Activated T-cell treated with anti-CD3 and anti-CD28 coated beads for 4 hours (primary cell): Measurements from ENCODE around the gene FANCC.

ENCODE experiments used
- DNase-seq: peaks from one replicate; pipeline ENCODE4 v3.0.0-alpha.2; 2020

The FANCC gene

DNA sequence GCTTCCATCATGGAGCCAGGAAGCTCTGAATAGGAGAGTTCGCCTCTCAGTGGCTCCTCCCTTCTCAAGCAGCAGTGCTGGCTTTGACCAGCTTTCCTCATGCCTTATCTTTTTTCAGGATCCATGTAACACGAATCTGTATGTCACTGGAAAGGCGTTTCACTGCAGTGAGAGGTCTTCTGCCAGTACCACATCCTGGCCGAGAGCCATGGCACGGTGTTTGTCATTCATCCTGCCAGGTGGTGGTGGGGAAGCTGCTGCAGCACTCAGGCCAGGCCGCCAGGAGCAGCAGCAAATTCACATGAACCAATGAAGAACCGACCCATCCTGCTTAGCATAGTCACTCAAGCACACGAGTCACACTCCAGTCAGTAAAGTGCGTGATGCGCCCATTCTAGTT, 179.0 kb downstream of the FANCC start:
- no peak for DNase-seq

DNA sequence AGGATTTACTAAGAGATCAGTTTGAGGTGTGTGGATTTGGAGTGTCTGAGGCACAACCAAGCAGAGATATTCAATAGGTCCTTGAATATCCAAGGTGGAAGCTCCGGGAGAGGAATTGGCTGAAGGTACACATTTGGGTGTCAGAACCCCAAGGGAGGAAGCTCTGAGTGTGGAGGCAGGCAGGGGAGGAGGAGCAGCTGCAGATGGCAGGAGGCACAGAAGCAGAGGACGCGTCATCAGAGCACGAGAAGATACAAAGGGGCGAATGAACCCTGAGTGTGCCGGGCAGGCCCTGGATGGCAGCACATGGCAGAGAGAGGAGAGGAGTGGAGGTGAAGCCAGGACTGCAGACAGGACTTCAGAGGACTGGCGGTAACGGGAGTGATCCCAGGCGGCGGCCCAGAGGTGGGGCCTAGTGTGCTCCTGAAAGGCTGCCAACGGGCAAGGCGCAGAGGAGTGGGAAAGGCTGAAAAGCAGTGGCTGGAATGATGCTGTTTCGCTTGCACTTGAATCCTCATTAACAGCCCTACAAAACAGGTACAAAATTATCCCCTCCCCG, 179.8 kb downstream of the FANCC start:
- no peak for DNase-seq

DNA sequence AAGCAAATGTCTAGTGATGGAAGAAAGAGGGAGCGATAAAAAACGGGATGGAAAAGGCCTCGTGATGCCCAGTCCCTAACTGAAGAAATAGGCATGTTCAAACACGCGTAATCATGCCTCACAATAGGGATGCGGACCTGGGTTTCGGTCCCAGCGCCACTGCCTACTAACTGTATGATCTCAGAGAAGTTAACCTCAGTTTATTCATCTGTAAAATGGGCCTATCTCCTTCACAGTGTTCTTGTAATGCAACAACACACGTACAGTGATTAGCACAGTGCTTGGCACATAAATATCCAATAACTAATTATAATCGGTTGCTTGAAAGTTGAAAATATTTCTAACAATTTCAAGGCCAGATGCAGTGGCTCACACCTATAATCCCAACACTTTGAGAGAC, 181.8 kb downstream of the FANCC start:
- no peak for DNase-seq

DNA sequence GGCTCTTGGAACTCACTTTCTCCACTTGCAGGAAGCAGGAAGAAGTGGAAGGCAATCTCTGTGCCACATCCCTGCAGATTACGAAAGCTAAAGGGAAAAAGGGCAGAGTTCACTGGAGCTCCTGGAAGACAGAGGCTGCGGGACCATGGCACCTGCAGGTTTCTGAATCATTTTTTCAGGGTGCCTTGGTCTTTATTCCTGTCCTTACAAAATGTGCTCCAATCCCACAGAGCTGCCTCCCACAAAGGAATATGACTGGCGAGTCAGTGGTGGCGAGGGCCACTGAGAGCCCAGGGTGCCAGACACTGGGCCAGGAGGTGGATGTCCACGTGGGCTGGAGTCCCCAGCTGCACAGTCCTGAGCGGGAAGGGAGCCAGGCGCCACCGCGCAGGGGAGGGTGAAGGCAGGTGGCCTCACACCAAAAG, 183.0 kb downstream of the FANCC start:
- DNase-seq: no peak

DNA sequence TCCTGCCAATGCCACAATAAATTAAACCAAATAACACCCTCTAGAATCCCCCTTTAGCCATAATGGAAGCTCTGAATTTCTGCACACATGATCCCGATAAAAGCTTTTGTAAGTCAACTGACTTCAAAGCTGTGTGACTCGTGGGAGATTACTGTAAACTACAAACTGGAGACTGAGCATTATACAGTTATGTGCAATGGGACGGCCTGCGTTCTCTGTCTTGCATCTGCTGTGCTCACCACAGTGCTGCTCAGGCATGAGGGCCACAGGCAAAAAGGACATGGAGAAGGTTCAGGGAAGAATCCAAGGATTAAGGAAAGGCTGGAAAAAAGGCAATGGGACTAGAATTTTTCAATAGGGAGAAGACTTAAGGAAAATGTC, 184.2 kb downstream of the FANCC start:
- DNase-seq: no peak

DNA sequence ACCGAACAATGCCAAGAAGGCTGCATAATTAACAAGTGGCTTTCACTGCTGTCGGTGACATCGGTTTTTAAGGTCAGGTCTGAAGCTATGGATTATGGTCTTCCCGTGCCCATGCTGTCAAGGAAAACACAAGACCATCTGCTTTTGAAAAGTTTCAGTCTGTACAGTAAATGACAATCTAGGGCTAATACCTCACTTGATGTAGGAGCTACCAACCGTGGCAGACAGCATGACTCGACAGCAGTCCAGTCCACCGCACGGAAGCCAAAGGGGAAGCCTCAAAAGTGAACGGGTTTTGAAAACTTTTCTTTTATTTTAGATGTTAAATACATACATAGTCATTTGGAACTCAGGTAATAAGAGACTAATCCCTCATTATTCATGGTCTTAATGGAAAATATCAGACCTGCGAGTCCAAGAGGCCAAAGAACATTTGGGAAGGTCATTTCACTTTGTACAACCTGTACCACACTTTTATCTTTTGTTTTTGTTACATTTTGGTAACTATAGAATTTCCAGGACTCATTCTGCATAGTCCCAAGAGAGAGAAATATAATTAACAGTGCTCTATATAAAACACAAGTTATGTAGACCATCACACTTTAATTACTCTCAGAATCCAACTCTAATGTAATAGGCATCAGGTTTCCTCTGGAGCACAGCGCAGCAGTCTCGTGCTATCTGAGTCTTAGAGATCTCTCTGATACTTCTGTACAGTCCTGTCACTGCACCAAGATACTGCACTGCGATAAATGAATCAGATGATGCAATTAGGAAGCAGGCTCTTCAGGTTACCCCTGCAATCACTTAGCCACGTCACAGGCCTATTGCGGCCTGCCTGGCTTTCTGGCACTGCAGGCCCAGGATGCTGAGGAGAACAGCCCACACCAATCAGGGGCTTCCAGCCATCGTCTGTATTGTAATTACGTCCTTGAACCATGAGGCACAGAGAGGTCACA, 184.9 kb downstream of the FANCC start:
- DNase-seq: no peak

DNA sequence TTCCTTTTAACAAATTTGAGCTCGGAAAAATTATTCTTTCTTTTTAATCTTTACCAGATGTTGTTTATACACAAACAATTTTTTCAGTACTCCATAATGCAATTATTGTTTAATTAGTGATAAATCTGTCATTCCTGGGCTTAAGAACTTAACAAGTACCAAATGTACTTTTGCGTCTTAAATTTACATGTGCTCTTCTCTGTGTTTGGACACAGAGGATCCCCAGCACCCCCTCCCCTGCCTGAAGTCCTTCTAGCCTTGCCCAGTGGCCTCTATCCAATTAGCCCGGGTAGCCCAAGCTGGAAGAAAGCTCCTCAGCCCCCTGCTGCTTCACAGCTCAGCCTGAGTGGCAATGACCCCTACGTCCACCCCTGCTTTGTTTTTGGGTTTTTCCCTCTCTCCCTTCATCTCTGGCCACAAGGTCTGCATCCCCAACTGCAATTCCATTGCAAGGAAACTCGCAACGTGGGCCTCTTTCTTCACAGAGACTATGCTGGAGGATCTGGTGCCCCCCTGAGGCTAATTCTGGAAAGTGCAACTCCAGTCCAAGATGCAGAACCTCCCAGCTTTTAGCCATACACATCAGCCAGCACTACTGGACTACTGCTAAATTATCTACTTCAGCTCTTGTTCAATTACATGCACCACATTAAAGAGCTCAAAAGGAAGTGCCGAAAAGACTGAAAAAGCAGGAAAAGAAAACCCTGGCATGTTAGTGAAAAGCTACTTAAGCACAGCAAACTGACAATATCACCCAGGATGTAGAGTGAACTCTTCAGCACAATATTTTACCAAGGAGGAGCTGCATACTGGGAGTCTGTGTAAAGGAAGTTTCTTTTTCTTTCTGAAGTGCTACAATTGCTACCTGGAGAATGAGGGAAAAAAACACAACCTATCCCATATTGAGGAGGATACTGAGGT, 186.2 kb downstream of the FANCC start:
- DNase-seq: peak; percentile 21

DNA sequence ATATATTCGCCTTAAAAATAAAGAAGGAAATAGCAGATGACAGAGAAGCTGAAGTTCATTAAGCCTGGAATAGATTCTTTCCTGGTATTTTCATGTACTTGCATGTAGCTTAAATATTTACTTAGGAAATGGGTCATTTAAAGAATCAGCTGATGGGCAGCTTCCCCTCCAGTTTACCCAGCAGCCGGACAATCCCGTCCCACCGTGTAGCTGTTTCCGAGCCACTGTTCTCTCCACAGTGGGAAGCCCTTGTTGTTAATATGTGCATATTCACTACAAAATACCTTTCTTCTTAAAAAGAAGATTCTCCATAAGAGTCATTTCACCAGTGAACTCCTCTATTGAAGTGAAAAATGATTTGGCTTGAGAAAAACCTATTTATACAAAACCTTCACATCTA, 187.0 kb downstream of the FANCC start:
- no peak for DNase-seq

DNA sequence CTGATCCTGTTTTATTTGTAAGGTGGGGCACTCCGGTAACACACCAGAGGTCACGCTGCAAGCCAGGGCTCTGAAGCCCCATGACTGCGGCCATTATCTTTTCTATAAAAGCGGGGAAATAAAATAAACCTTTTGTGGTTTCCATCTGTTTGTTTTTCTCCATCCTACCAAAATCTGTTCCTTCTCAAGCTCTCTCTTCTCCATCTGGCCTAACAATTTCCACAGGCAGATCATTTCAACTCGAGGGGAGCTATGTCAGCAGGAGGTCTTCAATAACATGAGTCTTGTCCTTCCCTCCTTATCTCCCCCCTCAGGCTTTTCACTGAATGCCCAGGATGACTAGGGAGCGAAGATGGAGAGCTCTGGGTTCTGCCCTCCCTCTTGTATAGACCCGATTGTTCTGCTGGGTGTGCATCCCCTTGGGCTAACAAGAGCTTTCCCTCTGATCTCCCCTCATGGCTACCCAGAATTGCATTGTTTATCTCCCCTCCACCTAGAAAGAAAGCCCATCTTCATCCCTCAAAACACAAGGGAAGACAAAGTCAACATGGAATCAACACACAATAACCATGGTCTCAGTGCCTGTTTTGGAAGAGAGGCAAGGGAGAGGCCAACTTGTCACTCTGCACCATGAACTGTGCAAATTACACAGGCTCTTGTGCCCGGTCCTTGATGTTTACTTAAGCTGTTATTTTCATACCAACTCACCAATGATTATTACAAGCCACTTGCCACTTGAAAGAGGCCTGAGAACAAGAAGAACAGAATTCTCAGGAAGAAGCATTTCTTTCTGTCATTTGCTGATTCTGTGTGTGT, 187.8 kb downstream of the FANCC start:
- no peak for DNase-seq

DNA sequence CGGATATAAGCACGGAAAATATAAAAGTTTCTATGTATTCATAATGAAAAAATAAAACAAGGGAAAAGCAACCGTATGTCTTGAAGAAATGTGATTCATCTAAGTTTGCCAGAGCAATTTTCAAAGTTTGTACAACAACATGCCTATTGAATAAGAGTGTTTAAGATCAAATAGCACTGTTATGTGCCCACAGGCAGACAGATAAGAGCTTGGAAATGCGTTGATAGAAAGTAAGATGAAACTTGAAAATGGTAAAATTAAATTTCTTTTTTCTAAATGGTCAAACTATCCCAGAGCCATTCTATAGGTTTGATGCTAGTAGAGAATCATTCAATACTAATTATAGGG, 189.4 kb downstream of the FANCC start:
- DNase-seq: no peak

DNA sequence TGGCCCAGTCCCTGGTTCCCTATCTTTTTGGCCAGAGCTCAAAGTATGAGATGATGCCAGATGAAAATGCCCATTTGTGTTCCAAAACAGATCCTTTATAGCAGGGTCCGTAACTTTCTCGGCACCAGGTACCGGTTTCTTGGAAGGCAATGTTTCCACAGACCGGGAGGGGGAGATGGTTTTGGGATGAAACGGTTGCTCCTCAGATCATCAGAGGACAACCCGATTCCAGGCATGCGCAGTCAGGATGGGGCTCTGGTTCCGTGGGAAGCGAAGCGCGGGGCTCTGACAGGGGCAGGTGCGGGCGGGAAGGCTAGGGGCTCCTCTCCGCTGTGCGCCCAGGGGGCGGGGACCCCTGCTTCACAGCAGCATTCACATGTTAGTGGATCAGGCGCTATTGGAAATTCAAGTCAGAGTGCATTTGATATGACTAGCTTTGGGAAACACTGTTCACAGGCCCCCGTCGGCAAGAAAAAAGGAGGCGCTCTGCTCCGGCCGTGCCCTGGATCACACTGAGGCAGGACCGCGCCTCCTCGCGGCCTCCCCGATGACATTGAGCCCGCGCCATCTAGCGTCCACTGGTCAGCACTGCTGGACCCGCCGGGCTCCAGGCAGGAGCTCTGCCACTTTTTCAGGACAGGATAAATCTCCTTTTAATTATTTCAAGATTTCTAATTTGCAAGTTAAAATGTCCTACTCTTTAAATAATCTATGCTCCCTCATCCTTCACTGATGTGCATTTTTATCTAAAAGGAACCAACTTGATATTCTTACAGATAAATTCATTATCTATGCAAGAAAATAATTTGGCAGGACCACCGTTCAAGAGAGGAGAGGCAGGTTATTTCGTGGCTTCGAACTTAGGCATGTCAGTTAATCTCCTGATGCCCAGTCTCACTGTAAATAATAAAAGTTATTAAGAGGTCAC, 190.0 kb downstream of the FANCC start:
- peak; percentile 48 for DNase-seq

DNA sequence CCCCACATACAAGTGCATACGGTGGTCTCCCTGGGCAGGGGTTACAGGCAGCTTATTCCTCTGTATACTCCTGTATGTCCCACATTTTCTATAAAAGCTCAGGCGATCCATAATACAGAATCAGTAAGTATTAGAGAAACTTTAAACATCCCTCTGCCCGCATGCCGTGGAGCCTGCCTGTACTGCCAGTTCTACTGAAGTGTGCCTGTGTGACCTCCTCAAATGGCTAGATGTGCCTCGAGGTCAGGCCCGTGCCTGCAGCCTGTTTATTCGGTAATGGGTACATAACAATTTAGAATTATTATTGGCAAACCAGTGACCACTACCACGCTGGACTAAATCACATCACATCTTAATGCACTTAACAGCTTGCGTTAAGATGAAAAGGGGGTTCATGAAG, 190.8 kb downstream of the FANCC start:
- DNase-seq: no peak

DNA sequence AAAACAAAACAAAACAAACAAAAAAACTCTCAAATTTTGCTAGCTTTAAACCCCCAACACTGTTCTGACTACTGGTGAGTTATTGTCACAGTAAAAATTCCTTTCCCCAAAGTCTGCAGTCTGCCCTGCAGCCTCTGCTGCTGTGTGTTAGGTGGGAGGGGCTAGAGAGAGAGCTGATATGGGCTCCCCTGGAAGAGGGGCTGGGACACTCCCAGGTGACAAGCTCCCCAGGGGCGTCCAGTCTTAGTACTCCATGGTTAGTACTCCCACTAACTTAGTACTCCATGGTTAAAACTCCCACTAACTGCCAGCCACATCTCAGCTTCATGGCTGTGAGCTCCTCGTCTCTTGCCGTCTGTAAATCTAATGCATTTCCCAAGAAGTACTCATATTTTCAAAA, 191.9 kb downstream of the FANCC start:
- DNase-seq: no peak

DNA sequence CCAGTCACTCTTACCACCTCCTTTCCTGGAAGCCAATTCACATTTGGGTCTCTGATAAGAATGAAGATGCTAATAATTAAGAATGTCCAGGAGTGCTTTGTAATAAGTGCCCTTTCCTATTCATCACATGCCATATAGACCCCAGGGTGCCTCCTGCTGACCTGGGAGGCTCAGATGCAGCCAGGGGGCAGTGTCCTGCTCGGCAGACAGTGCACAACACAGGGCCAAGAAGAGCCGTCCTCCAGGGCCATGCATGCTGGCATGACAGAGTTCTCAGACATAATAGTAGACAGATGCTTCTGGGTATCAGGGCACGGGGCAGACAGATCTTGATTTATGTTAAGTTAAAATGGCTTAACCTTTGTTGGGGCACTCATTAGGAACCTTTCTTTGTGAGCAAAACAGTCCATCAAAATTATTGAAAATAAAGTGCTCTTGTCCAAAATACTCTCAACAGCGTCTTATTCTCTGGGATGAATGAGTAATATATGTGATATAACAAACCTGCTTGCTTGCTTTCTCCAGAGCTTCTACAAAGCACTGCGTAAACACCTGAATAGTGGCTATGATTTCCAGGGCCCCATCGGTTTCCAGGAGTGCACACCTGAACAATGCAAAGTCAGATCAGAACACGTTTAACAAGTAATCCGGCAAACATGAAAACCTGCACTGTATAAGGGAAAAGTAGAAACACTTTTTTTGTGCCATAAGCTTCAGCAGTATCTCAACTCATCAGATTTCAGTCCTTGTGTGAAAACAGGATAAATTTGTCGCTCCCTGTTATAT, 192.7 kb downstream of the FANCC start:
- DNase-seq: no peak

DNA sequence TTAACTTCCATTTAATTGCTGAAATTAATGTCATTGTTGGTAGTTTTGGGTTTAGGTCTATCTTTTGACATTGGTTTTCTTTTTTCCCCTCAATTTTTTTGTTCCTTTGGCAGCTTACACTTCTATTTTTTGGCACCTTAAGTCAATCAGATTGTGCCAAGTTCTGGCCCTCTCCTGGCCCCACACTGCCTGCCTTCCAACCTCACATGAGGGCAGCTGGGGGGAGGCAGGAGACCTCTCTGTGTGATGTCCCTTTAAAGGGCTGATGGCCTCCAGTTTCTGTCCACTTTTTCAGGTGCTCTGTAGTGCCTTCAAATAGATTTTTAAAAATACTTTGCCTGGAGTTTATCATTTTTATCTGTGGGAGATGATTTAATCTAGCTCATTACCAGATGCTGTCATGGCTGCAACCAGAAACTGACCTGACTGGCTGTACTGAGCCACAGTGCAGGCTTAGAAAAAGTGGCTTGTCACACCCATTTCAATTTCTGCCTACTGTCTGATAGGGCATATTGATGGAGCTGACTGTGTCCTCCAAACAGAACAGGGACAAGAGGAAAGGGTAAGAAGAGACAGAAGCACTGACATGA, 196.6 kb downstream of the FANCC start:
- DNase-seq: no peak

DNA sequence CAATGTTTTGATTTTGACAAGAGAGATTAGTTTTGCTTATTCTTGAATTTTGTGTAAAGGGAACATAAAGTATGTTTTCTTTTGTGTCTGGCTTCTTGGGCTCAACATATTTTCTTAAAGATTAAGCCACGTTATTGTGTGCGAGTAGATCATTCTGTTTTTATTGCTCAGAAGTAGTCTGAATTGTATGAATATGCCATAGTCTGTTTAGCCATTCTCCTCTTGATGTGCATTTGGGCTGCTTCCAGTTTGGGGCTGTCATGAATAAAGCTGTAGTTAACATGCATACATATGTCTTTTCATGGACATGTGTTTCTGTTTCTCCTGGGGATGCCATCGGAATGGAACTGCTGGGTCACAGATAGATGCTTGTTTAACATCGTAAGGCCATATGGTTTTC, 198.9 kb downstream of the FANCC start:
- DNase-seq: no peak

DNA sequence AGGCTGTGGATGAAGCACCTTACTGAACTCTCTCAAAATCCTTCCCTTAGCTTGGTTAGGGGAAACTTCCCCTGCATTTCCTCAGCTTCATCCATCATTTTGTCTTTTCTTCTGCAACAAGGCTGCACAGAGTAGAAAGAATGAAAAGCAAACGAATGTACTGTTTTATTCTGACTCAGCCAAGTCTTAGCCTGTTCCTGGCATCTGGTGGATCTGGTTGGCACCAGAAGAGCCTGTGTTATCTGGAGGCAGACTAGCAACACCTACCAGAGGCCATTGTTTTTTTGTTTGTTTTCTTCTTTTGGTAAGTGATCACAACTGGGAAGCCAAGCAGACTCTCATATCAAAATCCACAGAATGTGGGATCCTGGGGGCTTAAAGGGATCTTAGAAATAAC, 200.7 kb downstream of the FANCC start:
- DNase-seq: no peak

DNA sequence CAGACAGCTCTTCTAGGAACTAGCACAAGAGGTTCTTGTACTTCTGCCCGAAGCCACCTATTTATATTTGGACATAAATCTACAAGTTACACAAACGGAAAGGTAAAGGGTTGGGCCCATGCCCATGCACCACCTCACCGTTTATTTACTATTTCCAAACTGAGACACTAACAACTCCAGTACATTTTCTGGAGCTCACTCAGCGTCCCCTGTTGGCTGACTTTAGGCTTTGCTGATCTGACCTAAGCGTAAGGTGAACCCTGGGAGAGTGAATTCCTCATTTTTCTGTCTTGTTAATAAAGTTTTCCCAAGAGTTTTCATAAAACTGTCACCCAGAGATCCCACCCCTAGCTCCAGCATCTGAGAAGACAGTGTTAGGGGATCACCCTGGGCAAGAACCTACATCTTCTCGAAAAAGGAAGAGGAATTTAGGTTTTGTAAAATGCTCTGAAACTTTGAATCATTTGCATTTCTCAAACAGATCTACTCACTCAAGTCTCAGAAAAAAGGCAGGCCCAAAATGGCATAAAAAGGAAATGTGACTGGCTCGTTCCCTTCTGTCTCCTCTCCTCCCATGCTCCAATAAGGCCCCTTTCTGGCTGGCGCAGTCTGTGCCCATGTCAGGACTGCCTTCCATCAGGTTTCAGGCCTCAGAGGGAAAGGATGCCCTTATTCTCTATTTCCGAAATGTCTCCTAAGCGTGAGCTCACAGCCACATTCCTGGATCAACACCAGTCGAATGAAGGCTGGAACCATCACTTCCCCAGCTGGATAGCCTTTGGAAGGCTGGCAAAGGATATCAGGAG, 201.3 kb downstream of the FANCC start:
- no peak for DNase-seq

DNA sequence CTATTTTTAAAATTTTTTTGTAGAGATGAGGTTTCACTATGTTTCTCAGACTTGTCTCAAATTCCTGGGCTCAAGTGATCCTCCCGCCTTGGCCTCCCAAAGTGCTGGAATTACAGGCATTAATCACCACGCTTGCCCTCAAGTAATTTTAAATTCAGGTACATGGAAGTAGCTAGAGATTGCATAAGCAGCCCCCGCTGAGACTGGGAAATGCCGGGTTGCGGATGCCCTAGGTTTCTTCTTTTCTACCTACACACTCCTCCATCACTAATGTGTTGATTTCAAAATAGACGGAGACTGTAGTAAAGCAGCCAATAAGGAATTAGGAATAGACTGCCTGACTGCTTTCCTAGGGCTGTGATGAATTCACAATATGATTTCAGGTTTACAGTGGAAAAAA, 202.4 kb downstream of the FANCC start:
- DNase-seq: no peak
